GM21447 (cell line): ENCODE results near the gene ITGB4.
A peak's percentile ranks its signal among the peaks of the same experiment; 100 is the strongest.

Experiments used
- ATAC-seq: cut with Tn5 transposase; IDR thresholded peaks from one replicate; pipeline ENCODE4 v1.9.1; 2021; ENCODE audit not compliant: unreplicated experiment

Gene ITGB4

DNA sequence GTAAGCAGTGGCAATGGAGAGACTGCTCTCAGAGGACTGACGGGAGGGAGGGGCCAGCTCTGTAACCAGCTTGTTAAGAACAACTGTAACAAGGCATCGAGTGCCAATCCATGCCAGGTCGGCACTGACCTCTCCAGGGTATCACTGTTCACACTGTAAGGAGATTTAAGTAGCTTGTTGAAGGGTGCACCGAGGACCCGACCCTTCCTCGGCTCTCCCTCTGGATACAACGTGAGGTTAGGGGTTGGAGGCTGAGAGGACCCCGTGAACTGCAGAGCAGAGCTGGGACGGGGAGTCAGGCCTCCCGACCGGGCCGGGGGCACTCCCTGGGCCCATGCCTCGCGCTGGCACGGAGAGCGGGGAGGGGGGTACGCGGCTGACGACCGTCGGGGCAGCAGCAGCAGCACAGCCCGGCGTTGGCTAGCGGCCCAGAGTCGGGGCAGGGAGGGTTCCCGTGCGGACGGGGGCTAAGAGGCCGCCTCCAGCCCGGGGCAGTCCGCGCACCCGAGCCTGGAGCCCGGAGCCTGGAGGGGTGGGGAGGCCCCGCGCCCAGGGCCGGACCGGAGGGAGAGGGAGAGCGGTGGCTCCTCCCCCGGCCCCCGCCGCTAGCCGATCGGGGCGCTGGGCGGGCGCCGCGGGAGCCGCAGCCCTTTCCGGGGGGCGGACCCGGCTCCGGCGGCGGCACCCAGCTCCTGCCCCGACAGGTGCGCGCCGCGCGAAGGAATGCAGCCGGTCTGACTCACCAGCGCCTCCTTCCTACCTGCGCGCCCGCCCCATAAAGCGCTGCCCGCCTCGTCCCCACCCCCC, at the start of gene ITGB4:
Gene ITGB4, plus strand, starts transcription at position 804 of the 807 bp plus-strand sequence. CDS start 3,245 bp downstream, outside the sequence.
- ATAC-seq: peak; percentile 55

- ATAC-seq: no peak
Measured at GRCh38 chr17:75672011-75672410, 49.2 kb upstream of the ITGB4 start.

- no peak for ATAC-seq
Measured at GRCh38 chr17:75673487-75673886, 47.8 kb upstream of the ITGB4 start.

DNA sequence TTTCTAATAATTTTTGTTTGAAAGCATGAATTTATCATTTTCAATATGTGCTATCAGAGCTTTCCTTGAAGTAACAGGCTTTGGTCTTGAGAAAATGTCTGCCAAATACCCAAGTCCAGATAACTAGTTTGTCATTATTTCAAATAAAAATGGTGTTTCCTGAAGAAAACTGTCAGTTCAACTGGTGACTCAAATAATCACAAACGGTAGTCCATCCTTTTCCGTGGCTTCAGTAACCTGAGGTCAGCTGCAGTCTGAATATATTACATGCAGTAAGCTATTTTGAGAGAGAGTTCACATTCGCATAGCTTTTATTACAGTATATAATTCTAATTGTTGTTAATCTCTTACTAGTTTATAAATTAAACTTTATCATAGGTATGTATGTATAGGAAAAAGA, 44.8 kb upstream of the ITGB4 start:
- ATAC-seq: no peak

DNA sequence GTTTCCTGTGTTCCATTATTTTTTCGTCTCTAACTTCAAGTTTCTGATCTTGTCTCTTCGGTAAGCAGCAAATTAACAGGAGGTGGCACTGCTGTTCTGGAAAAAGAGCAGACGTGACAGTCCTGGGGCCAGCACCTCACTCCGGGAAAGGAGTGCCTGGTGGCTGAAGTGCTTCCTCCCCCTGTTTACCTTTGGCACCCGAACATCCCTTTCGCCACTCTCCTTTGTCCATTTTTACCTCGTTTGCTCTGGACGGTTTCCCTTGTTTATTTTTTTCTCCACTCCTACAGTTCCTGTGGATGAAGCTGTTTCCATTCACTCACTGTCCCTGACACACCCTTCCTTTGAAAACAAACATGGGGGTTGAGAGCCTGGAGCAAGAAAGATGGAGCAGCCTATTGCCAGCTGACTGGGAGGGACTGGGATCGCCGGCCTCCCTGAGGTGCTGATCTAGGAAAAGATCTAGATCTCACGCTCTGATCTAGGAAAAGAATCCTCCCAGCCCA, 41.5 kb upstream of the ITGB4 start:
- ATAC-seq: no peak

GRCh38 chr17:75680431-75680830, 40.8 kb upstream of the ITGB4 start:
- no peak for ATAC-seq

DNA sequence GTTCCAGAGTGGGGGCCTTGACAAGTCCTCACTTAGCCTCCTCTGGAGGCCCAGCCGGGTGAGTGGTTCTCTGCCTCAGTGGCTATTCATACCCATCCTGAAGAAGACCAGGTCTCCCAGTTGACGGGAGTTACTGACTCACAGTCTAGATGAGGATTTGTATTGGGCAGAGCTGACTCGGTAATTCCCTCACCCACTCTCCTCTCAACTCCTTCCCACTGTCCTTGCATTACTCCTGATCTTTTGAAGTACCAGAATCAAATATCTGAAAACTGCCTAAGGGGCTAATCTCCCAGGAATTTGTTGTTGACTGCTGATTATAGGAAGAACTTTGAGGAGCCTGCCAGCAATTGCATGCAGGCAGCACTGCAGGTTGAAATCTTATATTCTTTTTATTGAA, 40.0 kb upstream of the ITGB4 start:
- no peak for ATAC-seq

DNA sequence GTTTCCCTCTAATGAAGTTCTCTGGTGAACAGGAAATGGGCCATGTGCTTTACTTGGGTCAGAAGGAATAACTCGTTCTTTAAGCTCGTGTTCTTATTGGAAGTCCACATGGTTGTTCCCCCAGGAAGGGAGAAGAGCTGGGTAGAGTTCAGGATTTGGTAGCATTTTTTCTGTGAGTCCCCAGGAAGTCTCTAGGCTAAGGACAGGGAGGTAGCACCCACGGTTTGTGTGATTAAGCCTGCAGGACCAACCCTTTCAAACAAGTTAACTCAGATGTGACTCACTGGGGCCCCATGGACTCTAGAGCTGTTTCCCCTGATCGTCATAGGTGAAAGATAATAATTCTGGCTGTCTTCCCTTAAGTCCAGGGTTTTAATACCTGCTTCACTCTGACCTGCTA, 37.7 kb upstream of the ITGB4 start:
- ATAC-seq: no peak

DNA sequence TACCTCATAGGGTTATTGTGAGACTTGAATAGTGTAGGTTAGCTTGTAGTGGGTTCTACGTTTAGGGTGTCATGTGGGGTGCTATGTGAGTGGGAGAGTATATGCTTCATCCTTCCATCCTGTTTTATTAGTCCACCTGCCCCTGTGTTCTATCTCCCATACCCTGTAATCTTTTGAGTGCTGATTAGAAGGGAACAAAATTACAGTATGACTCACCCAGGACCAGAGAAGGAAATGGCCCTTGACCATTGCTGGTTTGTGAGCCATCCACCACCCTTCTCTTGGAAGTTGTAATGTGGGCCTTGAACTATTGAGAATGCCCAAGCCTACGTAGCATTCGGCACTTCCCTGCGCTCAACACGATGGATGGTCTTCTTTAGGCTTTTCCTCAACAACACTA, 37.0 kb upstream of the ITGB4 start:
- no peak for ATAC-seq

DNA sequence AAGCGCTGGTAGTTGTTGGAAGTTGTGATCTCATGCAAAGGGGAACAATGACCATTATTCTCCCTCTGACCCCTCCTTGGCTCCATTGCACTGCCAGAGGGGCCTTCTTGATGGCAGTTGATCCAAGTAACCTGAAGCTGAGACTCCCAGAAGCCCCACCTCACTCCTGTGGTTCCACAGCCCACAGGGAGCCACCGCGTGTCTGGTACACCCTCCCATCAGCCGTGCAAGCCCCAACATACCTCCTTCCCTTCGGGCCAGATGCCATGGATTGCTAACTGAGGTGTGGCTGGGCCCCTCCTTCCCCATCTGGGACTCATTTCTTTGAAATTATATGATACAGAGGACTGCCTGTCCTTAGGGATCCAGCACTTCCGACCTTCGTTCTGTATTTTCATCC, 36.3 kb upstream of the ITGB4 start:
- no peak for ATAC-seq

- no peak for ATAC-seq
Measured at GRCh38 chr17:75685499-75685898, 35.8 kb upstream of the ITGB4 start.

DNA sequence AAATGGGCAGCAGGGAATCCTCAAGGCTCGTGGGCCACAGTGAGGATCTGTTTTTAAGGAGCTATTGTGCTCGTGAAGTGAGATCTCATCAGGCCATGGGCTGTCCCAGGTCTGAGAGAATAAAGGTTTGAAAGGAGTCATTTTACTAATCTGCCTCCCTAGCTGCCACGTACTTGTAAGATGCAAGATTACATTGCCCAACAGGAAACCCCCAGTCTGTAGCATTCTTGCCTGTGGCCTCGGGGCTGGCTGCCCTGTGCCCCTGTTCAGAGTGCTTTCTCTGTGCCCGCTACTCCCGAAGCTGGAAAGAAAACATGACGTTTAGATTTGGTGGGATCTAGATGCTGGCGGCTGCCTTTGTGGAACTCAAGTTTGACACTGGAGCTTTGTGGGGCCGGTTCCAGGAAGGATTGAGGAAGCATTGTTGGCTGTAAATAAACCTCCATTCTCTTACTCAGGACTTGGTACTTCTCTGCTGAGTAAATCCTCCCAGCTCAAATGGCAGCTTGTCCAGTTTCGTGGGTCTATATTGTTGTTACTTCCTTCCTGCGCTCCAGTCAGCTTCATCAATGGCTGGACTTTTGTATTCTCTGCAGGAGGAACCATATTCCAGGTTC, 32.9 kb upstream of the ITGB4 start:
- no peak for ATAC-seq

GRCh38 chr17:75689441-75689873, 31.8 kb upstream of the ITGB4 start:
- peak; percentile 55 for ATAC-seq

- no peak for ATAC-seq
Measured at GRCh38 chr17:75691371-75691791, 29.9 kb upstream of the ITGB4 start.

- no peak for ATAC-seq
Measured at GRCh38 chr17:75691801-75692626, 29.2 kb upstream of the ITGB4 start.

GRCh38 chr17:75692976-75693375, 28.3 kb upstream of the ITGB4 start:
- no peak for ATAC-seq

DNA sequence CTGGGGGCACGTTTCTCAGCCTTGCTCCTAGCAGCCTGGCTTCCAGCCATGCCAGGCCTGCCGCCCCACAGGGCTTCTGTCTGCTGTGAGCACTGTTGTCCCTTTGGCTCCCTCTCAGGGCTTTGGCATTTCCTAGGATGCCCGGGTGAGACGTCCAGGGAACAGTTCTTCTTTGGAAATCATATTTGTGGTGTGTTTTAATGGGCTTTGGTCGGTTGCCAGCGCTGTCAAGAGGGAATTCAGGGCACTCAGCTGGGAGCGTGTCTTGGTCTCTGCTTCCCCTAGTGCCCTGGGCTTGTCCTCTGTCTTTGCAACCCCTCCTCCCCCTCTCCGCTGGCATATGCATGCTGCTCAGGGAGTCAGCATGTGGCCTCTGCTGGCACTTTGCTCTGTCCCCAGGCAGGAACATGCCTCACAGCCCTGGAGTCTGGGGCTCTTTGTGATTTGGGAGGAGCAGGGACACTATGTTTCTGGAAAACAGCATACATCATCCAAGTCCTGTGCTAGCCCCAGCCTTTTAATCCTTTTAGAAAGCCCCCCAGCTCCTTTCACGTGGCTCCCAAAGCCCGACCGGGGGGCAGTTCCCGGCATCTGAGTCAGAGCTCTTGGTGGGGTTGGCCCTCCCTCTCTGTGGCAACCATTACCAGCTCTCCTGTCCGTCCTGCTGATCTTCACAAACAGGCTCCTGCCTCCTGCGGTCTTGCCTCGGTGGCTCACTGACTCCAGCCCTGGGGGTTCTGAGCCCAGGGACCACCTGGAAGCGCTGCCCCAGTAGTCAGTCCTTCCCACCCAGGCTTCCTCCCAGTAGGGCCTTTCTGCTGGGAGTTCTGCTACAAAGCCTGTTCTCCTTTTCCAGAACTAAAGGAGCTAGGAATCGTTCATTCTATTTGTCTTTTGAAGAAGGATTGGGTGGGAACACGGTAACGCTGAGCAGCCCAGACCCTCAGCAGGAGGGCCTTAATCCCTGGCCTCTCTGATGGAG, 27.5 kb upstream of the ITGB4 start:
- no peak for ATAC-seq

- ATAC-seq: no peak
Measured at GRCh38 chr17:75694536-75694935, 26.7 kb upstream of the ITGB4 start.

DNA sequence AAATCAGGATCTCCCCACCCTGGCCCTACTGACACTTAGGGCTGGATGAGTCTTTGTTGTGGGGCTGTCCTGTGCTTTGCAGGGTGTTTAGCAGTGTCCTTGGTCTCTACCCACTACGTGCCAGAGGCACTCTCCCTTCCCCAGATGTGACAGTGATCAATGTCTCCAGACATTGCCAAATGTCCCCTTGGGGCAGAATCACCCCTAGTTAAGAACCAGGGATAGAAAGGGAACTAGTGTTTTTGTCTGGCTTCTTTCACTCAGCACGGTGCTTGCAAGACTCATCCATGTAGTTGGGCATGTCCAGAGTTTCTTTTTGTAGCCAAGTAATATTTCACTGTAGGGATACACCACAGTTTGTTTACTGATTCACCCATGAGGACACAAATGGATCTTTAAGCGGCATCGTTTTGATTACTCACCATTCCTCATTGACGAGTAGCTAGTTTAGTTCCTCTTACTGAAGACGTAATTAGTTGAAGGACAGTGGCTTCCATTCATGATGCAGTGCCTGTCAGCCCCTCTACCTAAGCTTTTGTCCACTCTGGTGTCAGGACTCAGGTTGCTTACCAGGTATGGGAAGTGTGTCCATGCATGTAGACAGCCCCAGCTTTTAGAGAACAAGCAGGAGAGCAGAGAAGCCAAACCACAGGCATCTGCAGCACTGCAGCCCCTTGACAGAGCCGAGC, 26.0 kb upstream of the ITGB4 start:
- ATAC-seq: no peak

- ATAC-seq: no peak
Measured at GRCh38 chr17:75695830-75696271, 25.4 kb upstream of the ITGB4 start.
